ENCODE data around the gene STX7. TPM values are rescaled to one million over a fixed set of nuclear protein-coding genes. Genes with fewer than 3 reads are reported as not detected.

Gene STX7
- total RNA-seq, 2 experiments from 2014 or later, result 11.8 to 15.1 TPM

- intact Hi-C loops (cut with micrococcal nuclease), result loop anchor here (1.0 to 5.0 kb wide), 2 partner anchors 182 to 205 kb away; no protein-coding TSS in a partner anchor
- Mint-ChIP-seq H3K4me1 (ENCODE audit: low read depth) (peaks cover 12% of the 10 kb centered on the region), H3K4me3 (no peak overlapping the region), H3K27ac (no peak overlapping the region), H3K36me3 (ENCODE audit: low read depth) (no peaks in the 10 kb centered on the region), H3K27me3 (no peaks in the 10 kb centered on the region), H3K9me3 (no peaks in the 10 kb centered on the region)
- ChIA-PET POLR2A (interaction anchor here (0.6 to 1.7 kb wide), 4 partner anchors 12 to 184 kb away, joined by 3 to 4 read pairs (median 3); no protein-coding TSS in a partner anchor), CTCF (interaction anchor here (0.7 to 10.2 kb wide), 35 partner anchors 10 to 569 kb away, joined by 3 to 276 read pairs (median 4); partner anchors contain the start of gene STX7)
- ATAC-seq, result no peak
- no peak for TF ChIP-seq CTCF (IDR thresholded peaks at IDR 0.05)
- no peak for DNase-seq
Observed at GRCh38 chr6:132484680-132485018, 28.3 kb downstream of the STX7 start.

GRCh38 chr6:132483779-132484679, 28.9 kb downstream of the STX7 start:
- H3K36me3 Mint-ChIP-seq (ENCODE audit: low read depth), result no peaks in the 10 kb centered on the region
- no peak overlapping the region for H3K27ac Mint-ChIP-seq
- peaks cover 12% of the 10 kb centered on the region for H3K4me1 Mint-ChIP-seq (ENCODE audit: low read depth)
- no peaks in the 10 kb centered on the region for H3K27me3 Mint-ChIP-seq
- ATAC-seq (peak; percentile 67), DNase-seq (peak; percentile 59)
- ChIA-PET CTCF (interaction anchor here (0.7 to 10.2 kb wide), 36 partner anchors 11 to 569 kb away, joined by 3 to 276 read pairs (median 4); partner anchors contain the start of gene STX7), POLR2A (interaction anchor here (0.6 to 1.7 kb wide), 3 partner anchors 12 to 183 kb away, joined by 3 to 4 read pairs (median 3); no protein-coding TSS in a partner anchor)
- TF ChIP-seq CTCF (IDR thresholded peaks at IDR 0.05), result peak; percentile 81
- no peak overlapping the region for H3K4me3 Mint-ChIP-seq
- no peaks in the 10 kb centered on the region for H3K9me3 Mint-ChIP-seq
- intact Hi-C loops (cut with micrococcal nuclease), result loop anchor here (1.0 to 5.0 kb wide), 2 partner anchors 182 to 205 kb away; no protein-coding TSS in a partner anchor

GRCh38 chr6:132482581-132482980, 30.3 kb downstream of the STX7 start:
- DNase-seq (no peak), ATAC-seq (no peak)
- Mint-ChIP-seq H3K9me3 (no peaks in the 10 kb centered on the region), H3K4me3 (no peak overlapping the region), H3K36me3 (ENCODE audit: low read depth) (no peaks in the 10 kb centered on the region), H3K4me1 (ENCODE audit: low read depth) (peaks cover 12% of the 10 kb centered on the region), H3K27ac (no peak overlapping the region), H3K27me3 (no peaks in the 10 kb centered on the region)
- intact Hi-C loops (cut with micrococcal nuclease), result loop anchor here (5.0 kb wide), 1 partner anchor 180 kb away; no protein-coding TSS in a partner anchor
- TF ChIP-seq CTCF (IDR thresholded peaks at IDR 0.05), result no peak
- ChIA-PET CTCF (interaction anchor here (1.2 to 10.2 kb wide), 6 partner anchors 12 to 203 kb away, joined by 3 to 276 read pairs (median 32); no protein-coding TSS in a partner anchor), POLR2A (no interaction called here)

GRCh38 chr6:132481189-132481588, 31.7 kb downstream of the STX7 start:
- no peak for TF ChIP-seq CTCF (IDR thresholded peaks at IDR 0.05)
- no peak overlapping the region for H3K27ac Mint-ChIP-seq

More at GRCh38 chr6:132481189-132481588, 31.7 kb downstream of the STX7 start:
- ATAC-seq, result peak; percentile 62
- no peak overlapping the region for H3K4me3 Mint-ChIP-seq
- POLR2A ChIA-PET, result no interaction called here
- no peaks in the 10 kb centered on the region for H3K27me3 Mint-ChIP-seq
- H3K4me1 Mint-ChIP-seq (ENCODE audit: low read depth), result peaks cover 12% of the 10 kb centered on the region
- no peaks in the 10 kb centered on the region for H3K9me3 Mint-ChIP-seq
- DNase-seq, result no peak
- no peaks in the 10 kb centered on the region for H3K36me3 Mint-ChIP-seq (ENCODE audit: low read depth)
- CTCF ChIA-PET, result interaction anchor here (1.3 to 10.2 kb wide), 3 partner anchors 180 to 201 kb away, joined by 4 to 276 read pairs (median 22); no protein-coding TSS in a partner anchor
- intact Hi-C loops (cut with micrococcal nuclease), result loop anchor here (5.0 kb wide), 1 partner anchor 179 kb away; no protein-coding TSS in a partner anchor

Data from activated CD8-positive, alpha-beta T cell treated with anti-CD3 and anti-CD28 coated beads for 36 hours (primary cell).